ENCODE data around the gene BSG.
"Not testable (repeated sequence)": the region's sequence is repeated elsewhere in the genome, so short reads cannot be mapped to it uniquely, and the experiment has no call there.

BSG gene

DNA sequence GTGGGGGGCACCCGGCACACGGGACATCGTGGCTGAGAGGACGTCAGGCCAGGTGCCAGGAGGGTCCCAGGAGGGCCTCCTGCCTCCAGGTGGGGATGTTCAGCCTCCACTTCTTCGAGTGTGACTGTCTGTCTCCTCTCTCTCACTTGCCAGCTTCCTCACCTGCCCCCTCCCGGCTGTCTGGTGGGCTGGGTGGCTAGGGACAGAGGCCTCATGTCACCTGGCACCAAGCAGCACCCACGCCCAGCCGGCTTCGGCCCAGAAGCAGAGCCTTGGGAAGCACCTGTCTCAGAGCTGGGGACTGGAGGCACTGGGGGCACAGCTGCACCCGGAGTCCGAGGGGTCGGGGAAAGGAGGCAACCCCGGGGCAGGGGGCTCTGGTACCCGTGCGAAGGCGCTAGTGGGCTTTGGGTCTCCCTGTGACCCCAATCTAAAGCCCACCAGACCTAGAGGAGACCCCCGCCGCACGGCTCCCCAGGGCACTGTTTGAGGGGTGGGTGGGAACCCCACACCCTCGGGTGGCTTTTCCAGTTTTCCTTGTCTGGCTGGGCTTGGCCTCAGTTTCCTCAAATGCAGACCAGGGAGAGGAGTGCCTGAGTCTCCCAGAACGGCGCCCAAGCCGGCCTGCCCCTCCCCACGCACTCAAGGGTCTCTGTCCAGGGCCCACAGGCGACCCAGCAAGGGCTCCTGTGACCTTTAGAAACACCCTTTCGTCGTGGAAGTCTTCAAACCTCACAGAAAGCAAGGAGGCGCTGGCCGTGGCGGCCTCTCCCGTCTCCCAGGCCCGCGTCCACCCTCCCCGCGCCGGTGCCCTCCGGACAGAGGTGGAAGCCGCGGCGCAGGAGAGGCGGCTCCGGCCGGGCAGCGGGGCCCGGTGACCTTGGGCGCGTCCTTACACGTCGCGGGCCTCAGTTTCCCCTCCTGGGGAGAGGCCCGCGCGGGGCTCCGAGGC is 16.6 kb downstream of the BSG start:
- DNase-seq = no peak

DNA sequence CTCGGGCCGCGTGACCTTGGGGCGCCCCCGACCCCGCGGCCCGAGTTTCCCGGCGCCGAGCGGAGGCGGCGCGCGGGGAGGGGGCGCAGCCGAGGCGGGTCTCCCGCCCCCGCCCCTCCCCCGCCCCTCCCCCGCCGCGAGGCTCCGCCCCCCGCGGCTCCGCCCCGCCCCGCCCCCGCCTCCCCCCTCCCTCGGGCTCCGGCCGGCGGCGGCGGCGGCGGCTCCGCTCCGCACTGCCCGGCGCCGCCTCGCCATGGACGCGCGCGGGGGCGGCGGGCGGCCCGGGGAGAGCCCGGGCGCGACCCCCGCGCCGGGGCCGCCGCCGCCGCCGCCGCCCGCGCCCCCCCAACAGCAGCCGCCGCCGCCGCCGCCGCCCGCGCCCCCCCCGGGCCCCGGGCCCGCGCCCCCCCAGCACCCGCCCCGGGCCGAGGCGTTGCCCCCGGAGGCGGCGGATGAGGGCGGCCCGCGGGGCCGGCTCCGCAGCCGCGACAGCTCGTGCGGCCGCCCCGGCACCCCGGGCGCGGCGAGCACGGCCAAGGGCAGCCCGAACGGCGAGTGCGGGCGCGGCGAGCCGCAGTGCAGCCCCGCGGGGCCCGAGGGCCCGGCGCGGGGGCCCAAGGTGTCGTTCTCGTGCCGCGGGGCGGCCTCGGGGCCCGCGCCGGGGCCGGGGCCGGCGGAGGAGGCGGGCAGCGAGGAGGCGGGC is 17.4 kb downstream of the BSG start, which contains the start of gene HCN2:
HCN2 (plus strand) TSS at position 189 of the 703 bp plus-strand sequence; CDS start at position 254, 65 bp downstream.
- DNase-seq = no peak

DNA sequence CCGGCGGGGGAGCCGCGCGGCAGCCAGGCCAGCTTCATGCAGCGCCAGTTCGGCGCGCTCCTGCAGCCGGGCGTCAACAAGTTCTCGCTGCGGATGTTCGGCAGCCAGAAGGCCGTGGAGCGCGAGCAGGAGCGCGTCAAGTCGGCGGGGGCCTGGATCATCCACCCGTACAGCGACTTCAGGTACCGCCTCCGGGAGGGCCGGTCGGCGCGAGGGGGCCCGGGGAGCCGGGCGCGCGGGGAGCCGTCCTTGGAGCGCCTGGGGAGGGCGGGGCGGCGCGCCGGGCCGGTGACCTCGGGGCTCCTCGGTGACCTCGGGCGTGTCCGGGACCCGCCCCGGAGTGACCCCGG is 18.0 kb downstream of the BSG start:
- no peak for DNase-seq

DNA sequence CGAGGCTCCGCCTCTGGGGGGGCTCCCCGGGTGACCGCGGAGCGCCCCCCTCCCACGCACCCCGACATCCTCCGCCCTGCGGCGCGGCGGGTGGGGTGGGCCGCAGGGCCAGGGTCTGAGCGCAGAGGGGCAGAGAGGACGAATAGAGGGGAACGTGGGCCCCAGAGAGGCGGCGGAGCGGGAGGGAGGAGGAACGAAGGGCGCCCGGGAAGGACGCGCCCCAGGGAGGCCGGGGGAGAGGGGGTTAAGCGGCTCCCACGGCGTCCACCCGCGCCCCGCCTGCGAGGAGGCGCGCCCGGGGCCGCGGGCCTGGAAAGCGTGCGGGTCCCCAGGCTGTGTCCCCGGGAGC is 18.3 kb downstream of the BSG start:
- DNase-seq = no peak

DNA sequence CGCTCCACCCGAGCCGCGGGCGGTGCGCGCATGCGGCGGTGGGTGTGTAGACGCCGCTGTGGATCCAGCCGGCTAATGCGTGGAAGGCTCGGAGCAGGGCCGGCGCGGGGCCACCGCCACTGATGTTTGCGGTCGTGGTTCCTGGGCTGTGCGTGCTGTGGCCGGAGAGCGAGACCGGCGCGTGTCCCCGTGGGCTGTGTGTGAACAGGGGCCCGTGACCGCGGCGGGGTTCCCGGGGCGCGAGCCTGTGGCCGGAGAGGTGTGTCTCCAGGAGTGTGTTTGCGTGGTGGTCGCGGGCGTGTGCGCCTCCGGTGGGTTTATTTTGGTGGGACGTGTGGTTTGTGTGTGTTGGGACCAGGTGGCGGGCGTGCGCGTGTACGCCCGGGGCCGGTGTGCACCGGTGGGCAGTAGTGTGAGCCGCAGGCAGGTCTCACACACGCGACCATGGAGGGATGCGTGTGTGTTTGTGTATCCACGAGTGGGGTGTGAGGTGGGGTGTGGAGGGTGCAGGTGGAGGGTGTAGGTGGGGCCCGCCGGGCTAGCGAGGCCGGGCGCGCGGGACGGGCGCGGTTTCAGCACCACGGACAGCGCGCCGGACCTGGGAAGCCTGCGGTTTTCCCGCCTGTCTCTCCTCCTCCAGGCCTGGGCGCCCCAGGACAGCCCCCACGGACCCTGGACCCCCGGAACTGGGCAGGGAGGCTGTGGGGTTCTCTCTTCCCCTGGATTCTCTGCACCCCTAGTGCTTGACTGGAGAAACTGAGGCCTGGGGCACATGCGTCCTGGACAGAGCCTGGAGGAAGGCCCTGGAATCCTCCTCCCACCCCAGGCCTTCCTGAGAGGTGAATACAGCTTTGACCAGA is 18.9 kb downstream of the BSG start:
- DNase-seq = no peak

DNA sequence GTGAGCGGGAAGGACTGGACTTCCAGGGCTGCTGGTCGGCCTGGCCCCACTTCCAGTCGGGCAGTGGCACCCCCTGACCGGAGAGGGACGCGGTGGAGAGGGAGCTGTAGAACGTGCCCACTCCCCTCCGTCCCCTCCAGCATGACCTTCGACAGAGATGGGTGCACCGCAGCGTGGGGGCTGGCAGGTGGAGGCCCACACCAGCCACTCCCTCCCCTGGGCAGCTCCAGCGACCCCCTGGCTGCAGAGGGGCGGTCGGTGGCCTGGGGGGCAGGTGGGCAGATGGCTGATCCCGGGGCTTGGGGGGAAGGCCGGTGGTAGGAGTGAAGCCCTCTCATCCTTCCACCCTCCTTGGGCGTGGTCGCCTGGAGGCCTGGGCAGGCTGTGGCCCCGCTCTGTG is 19.7 kb downstream of the BSG start:
- no peak for DNase-seq

DNA sequence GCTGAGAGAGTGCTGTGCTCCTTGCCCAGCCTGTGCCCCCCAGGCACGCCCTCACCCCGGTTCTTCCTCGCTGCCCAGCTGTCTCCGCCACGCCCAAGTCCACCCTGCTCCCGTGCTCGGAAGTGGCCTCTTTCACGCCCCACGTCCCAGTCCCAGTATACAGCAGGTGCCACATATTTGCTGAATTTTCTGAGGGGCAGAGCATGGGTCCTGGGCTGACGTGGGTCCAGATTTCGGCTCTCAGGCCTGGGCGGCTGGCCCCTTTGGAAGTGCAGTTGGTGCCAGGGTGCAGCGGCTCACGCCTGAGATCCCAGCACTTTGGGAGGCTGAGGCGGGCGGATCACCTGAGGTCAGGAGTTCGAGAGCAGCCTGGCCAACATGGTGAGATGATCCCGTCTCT is 20.7 kb downstream of the BSG start:
- no peak for DNase-seq

DNA sequence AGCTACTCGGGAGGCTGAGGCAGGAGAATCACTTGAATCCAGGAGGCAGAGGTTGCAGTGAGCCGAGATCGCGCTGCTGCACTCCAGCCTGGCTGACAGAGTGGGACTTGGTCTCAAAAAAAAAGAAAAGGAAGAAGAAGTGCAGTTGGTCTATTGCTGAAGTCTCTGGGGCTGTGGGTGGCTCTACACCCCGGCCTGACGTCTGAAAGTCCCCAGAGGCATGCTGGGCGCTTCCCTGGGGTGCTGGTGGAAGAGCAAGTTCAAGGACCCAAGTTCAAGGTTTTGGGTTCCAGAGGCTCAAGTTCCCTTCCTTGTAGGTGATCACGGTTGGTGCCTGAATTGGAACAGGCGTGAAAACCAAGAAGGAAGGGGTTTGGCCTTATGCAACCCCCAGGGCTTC is 21.1 kb downstream of the BSG start:
- DNase-seq = no peak

DNA sequence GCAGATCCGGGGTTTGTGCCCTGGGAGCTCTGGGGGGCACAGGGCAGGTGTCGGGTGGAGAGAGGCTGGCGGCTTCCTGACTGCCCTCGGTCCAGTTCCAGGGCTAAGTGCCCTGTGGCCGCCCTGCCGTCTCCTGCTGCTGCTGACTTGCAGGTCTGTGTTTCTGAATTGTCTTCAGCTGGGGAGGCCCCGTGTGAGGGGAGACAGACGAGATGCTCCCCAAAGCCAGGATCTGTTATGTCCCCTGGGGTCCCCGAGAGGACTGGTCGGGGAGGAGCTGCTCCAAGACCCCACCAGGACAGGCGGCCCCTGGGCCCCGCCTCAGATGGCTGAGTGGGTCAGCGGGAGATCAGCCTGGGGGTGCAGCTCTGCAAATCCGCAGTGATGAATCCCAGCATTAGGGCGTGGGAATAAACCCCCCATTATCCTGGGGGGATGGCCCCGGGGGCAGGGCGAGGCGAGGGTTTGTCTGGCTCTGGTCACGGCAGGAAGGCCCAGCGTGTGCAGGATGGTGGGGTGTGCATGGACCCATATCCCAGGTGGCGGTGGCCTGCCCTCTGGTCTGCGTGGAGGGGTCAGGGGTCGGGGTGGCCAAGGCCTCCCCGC is 22.0 kb downstream of the BSG start:
- DNase-seq = no peak

DNA sequence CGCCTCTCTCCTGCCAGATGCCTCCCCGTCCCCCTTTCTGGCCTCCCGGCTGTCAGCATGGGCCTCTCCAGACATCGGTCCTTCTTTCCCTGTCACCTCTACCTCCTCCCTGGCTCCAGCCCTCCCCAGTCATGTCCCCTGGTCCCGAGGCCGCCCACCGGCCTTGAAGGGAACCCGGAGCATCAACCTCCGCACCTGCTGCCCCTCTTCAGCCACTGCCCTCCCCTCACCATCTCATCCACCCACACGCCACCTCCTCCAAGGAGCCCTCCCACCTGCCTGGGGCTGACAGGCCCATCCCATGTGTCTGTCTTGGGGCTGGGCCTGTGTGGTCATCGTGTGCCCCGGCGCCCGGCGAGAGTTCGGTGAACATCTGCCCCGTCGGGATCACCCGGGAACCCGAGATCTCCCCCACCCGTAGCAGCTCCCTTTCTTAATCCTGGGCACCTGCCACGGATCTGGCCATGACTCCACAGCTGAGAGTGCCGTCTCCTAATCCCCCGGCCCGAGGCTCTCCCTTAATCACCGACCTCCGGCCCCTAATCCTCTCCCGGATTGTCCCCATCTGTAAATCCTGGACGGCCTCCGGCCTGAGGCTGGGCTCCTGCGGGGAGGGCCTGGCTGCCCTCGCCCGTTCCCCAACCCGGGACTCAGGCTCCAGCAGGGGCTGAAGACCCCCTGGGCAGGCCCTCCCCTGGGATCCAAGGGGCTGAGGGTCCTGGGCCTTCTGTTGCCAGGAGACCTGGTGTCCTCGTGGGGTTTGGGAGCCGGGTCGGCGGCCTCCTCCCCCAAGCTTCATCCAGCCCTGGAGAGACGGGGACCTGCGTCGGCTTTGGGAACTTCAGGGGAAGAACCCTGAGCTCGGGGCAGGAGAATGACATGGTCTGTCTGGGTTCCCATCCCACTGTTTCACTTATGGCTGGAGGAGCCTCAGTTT is 23.2 kb downstream of the BSG start:
- no peak for DNase-seq

DNA sequence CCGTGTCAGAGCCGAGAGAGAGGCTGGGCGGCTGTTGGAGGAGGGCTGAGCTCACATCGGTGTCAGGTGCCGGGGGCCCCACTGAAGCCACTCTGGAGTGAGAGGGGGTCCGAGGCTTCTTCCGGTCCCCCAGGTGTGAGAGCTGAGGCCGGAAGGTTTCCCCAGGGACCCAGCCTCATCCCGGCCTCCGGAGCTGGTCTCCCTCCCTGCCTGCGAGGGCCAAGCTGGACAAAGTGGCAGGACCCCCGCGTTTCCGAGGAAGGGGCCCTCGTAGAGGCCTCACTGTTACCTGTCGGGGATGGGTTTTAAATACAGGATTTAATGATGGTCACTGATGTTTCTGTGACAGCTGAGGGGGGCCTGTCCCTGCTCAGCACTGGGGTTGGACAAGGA is 23.9 kb downstream of the BSG start:
- no peak for DNase-seq

DNA sequence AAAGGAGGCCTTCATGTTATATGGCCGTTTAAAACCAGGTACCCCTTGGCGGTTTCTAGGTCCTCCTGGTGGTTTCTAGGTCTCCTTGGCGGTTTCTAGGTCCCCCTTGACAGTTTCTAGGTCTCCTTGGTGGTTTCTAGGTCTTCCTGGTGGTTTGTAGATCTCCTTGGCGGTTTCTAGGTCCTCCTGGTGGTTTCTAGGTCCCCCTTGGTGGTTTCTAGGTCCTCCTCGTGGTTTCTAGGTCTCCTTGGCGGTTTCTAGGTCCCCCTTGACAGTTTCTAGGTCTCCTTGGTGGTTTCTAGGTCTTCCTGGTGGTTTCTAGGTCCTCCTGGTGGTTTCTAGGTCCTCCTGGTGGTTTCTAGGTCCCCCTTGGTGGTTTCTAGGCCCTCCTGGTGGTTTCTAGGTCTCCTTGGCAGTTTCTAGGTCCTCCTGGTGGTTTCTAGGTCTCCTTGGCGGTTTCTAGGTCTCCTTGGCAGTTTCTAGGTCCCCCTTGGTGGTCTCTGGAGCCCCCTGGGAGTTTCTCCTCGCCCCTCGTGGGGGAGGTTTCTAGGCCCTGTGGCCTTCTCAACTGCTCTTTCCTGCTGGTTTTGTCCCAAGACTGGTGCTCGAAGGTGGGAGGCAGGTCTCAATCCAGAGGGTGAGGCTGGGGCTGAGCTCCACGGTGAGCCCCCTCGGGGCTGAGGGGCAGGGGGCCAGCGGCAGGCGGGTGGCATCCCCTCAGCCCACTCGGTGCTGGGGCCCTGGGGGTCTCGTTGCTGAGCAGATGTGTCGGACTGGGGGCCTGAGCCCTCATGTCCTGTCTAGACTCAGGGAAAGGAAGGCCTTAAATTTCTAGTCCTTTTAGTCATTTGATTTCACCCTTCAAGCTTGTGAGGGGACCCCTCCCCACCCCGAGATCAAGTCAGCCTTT is 25.3 kb downstream of the BSG start:
- no peak for DNase-seq

DNA sequence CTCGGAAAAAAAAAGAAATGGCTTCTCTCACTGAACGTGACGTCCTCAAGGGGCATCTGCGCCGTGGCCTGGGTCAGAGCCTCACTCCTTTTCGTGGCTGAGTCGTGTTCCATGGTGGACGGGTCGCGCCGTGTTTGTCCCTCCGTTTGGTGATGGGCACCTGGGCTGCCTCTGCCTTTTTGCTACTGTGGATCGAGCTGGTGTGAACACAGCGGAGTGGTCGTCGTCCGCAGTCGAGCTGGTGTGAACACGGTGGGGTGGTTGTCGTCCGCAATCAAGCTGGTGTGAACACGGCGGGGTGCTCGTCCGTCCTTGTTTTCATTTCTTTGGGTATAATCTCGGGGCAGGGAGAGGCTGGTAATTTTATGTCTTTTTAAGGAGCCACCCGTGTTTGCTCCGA is 28.9 kb downstream of the BSG start:
- no peak for DNase-seq

DNA sequence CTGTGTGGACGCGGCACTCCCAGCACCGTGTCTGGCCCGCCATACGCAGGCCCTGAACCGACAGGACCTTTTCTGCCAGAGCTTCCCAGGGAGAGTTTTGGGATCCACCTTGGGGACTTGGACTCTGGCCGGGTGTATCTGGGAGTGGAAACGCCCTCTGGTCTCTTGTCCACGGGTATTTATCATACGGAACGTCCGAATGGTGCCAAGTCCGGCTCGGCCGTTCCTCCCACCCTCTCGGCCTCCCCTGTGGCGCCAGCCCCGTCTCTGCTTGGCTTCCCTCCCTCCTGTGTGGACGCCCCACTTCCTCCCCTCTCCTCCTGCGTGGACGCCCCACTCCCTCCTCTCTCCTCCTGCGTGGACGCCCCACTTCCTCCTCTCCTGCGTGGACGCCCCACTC is 29.4 kb downstream of the BSG start:
- no peak for DNase-seq

DNA sequence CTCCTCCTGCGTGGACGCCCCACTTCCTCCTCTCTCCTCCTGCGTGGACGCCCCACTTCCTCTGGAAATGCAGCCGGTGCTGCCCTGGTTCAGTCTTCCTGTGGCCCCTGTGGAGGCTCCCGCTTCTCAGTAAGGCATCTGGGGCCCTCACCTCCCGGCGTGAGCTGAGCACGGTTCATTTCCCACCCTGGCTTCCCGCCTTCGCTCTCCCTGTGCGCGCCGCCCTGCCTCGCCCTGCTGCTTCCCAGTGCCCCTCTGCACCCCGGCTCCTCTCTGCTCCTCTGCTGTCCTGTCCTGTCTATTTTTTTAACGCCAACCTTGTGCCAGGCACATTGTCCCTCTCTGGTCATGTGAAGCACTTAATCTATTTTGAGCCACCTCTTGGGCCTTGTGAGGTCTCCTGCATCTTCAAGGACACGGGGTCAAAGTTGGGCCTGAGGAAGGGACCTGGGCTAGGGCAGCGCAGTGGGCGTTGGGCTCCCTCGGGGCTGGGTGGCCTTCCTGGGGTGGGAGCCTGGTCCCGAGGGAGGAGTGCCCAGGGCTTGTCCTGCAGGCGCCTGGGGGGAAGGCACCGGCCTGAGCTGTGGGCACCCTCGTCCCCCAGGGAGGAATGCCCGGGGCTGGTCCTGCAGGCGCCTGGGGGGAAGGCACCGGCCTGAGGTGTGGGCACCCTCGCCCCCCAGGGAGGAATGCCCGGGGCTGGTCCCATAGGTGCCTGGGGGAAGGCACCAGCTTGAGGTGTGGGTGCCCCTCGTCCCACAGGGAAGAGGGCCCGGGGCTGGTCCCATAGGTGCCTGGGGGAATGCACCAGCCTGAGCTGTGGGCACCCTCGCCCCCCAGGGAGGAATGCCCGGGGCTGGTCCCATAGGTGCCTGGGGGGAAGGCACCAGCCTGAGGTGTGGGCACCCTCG is 30.2 kb downstream of the BSG start:
- no peak for DNase-seq

DNA sequence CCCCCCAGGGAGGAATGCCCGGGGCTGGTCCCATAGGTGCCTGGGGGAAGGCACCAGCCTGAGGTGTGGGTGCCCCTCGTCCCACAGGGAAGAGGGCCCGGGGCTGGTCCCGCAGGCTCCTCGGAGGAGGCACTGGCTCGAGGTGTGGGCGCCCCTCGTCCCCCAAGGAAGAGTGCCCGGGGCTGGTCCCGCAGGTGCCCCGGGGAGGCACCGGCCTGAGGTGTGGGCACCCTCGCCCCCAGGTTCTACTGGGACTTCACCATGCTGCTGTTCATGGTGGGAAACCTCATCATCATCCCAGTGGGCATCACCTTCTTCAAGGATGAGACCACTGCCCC is 30.9 kb downstream of the BSG start:
- not testable (repeated sequence) for DNase-seq

DNA sequence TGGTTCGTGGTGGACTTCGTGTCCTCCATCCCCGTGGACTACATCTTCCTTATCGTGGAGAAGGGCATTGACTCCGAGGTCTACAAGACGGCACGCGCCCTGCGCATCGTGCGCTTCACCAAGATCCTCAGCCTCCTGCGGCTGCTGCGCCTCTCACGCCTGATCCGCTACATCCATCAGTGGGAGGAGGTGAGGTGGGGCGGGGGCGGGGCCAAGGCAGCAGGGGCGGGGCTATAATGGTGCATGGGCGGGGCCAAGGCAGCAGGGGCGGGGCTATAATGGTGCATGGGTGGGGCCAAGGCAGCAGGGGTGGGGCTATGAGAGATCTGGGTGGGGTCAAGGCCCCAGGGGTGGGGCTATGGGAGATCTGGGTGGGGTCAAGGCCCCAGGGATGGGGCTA is 31.4 kb downstream of the BSG start:
- DNase-seq = not testable (repeated sequence)

DNA sequence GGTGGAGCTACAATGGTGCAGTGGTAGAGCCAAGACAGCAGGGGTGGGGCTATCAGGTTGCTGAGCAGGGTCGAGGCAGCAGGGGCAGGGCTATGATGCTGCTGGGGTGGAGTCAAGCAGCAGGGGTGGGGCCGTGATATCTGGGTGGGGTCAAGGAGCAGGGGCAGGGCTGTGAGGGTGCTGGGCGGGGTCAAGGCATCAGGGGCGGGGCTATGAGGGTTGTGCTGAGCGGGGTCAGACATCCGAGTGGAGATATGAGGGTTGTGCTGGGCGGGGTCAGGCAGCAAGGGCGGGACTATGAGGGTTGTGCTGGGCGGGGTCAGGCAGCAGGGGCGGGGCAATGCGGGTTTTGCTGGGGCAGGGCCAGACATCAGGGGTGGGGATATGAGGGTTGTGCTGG is 32.0 kb downstream of the BSG start:
- no peak for DNase-seq

DNA sequence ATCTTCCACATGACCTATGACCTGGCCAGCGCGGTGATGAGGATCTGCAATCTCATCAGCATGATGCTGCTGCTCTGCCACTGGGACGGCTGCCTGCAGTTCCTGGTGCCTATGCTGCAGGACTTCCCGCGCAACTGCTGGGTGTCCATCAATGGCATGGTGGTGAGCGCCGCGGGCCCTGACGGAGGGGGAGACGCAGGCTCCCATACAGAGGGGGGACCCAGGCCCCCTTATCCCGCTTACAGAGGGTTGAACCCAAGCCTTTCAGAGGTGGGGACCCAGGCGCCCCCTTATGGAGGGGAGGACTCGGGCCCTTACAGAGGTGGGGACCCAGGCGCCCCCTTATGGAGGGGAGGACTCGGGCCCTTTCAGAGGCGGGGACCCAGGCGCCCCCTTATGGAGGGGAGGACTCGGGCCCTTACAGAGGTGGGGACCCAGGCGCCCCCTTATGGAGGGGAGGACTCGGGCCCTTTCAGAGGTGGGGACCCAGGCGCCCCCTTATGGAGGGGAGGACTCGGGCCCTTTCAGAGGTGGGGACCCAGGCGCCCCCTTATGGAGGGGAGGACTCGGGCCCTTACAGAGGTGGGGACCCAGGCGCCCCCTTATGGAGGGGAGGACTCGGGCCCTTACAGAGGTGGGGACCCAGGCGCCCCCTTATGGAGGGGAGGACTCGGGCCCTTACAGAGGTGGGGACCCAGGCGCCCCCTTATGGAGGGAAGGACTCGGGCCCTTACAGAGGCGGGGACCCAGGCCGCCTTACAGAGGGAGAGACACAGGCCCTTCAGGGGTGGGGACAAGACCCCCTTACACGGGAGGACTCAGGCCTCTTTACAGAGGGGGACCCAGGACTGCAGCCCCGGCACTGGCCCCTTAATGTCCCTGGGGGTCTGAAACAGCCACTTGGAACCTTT is 32.9 kb downstream of the BSG start:
- DNase-seq = not testable (repeated sequence)
